Spleen (tissue), 7 donors: ENCODE data around the gene MUS81.

ENCODE experiments used
- CTCF ChIP-seq, 11 experiments: fragments of 200-600 bp in 7 of 11; fragments of 450-650 bp in 4 of 11; sonication (generic) in 4 of 11; IDR thresholded peaks in 8 of 11; conservative IDR thresholded peaks in 3 of 11; 1 replicate in 7 of 11; 2 replicates in 4 of 11; pipeline versions ENCODE4 v1.4.0 to v1.8.0; 2016 to 2021; ENCODE audit warnings: antibody characterized with exemption in 11 of 11, inconsistent platforms in 4 of 11, mild to moderate bottlenecking in 1 of 11
- POLR2AphosphoS5 ChIP-seq, 3 donors: sonication (generic); formaldehyde crosslinking; IDR thresholded peaks; one replicate each; pipeline ENCODE4 v1.5.1; 2017; ENCODE audit warnings: antibody characterized with exemption in 3 of 3
- donor health status: DM: no; HTN: no; CAD: no; lungs with moderate emphysema.
- donor health status: DM: no; HTN: no; CAD: no.
- donor health status: DM: no; HTN: no; CAD: no.

- TF ChIP-seq POLR2AphosphoS5 (IDR thresholded peaks at IDR 0.05), result peak in 1 of 3 donors; percentile 14
- no peak for TF ChIP-seq CTCF (IDR thresholded peaks at IDR 0.05 in 8 of 11, conservative IDR thresholded peaks at IDR 0.05 in 3 of 11)
These were observed 5.4 kb downstream of the MUS81 start for GRCh38 chr11:65865550-65866172.
